HG03520 (cell line): ENCODE measurements around the gene ELMO1.

ENCODE experiments used
- ATAC-seq: cut with Tn5 transposase; IDR thresholded peaks from one replicate; pipeline ENCODE4 v1.9.1; 2021; ENCODE audit warnings: mild to moderate bottlenecking, moderate library complexity; ENCODE audit not compliant: unreplicated experiment

Gene ELMO1

DNA sequence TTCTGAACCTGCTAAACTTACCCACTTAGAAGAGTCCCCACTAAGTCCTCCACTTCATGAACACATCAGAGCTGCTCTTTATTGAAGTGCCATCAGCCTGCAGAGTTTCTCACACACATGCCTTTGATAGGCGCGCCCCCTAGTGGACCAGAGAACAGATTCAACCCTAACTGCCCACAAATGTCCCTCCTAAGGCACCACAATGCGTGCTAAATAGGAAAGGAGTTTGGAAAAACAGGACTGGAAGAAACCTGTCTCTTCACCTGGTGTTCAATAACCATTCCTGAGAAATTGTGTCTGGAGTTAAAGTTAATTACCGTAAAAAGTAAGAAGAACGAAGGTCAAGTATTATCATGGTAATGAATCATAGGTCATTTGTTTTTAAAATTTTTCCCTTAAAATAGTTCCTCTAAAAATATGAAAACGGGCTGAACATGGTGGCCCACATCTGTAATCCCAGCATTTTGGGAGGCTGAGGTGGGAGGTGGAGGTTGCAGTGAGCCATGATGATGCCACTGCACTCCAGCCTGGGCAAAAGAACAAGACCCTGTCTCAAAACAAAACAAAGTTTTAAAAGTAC lies 249.7 kb downstream of the ELMO1 start:
- no peak for ATAC-seq

GRCh38 chr7:37198041-37198905 lies 250.4 kb downstream of the ELMO1 start:
- ATAC-seq = no peak

DNA sequence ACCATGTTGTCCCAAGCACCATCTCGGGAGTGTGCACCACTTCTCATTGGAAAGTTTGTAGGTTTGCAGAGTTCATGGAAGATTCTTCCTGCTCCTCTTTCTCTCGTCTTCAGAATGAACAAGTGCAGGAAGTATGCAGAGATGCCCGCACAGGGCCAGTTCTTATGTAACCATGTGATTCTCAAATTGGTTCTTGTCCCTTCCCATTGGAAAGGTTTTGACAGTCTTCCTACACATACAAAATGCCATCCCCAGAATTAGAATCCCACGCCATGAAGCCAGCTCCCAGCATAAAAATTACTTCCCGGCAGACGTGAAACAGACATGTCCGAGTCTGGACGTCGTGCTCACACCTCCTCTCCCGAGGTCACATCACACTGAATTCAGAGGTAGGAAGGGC lies 251.6 kb downstream of the ELMO1 start:
- no peak for ATAC-seq

DNA sequence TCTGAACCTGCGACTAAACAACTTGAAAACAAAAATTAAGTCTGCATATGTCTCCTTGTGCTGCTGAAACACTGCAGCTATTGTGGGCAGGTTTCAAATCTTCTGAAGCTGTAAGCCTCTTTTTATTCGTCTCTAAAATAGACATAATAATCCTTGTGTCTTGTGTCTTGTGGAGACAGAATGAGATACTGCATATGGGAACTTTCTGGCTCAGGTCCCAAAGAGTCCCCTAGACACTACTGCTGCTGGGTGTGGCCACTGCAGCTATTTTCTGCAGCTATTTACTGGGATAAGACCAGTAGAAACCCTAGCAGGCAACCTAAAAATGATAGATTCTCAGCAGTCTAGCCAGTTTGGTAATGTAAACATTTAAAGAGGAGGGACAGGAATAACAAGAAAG lies 252.0 kb downstream of the ELMO1 start:
- no peak for ATAC-seq

GRCh38 chr7:37195388-37195787 lies 253.3 kb downstream of the ELMO1 start:
- no peak for ATAC-seq

DNA sequence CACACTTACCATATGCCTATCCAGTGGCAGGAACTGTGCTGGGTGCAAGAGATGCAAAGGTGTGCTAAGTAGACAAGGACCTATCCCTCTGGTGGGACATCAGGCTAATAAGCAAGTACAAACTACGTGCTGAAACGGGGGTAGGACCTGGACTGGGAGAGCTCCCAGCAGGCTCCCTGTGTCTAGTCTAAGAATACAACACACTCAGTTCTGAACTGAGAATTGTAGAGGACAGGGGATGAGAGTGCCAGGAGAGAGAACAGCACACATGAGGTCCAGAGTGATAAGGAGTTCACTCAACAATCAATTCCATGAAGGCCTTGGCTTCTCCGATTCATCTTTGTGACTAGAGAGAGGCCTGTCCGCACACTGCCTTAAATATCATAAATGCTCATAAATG lies 253.7 kb downstream of the ELMO1 start:
- ATAC-seq = no peak

DNA sequence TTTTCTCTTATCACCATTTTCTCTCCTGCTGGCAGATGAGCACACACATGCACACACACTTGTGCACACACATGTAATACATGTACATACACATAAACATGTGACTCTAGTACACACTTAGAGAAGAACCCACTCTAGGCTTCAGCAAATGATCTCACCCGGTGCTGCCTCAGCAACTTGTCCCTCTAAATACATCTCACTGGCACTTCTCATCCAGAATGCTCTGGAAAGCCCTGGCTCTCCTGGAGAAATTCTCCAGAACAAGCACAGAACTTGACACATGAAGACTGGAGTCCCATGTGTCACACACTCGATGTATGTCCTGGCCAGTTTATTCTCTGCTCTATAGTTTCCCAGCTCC lies 254.9 kb downstream of the ELMO1 start:
- ATAC-seq = no peak

GRCh38 chr7:37193087-37193774 lies 255.4 kb downstream of the ELMO1 start:
- ATAC-seq = no peak

DNA sequence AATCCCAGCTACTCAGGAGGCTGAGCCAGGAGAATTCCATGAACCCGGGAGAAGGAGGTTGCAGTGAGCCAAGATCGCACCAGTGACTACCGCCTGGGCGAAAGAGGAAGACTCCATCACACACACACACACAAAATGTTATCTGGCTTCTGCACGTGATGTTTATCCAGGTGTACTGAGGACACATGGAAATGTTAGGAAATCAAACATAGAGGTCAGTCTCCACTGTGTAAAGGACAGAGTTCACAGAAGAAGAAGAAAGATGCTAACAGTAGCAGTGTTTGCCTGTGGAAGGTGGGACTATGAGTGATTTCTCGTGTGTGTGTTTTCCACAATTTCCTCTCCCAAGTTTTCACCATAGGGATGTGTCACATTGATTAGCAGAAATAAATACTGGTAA lies 256.9 kb downstream of the ELMO1 start:
- ATAC-seq = no peak

DNA sequence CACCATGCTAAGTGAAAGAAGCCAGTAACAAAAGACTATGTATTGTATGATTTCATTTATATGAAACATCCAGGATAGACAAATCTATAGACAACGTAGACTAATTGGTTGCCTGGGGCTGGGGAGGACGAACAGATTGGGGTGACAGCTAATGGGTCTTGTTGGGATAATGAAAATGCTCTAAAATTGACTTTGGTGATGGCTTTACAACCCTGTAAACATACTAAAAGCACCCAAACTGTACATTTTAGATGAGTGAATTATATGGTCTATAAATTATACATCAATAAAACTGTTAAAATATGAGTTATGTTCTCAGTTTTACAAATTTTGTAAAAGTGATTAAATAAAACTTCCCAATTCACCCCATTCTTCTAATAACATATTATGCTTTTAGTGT lies 261.5 kb downstream of the ELMO1 start:
- ATAC-seq = no peak

- ATAC-seq = no peak
Measured at GRCh38 chr7:37186753-37187152, 261.9 kb downstream of the ELMO1 start.

DNA sequence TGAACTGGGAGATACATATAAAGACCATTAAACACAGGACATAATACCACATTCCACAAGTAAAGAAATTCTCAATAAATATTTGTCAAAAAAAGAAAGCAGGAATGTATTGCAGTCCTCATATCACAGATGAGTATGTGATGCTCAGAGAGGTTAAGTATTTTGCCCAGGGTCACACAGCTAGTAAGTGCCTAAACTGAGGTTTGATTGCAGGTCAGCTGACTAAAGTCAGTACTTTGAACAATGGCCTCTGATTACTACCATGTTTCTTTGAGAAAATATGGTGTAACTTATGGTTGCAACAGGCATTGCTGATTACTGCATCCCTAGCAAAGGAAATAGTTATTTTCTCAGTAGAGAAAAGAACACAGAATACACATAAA lies 267.1 kb downstream of the ELMO1 start:
- ATAC-seq = no peak

- no peak for ATAC-seq
Measured at GRCh38 chr7:37180828-37181549, 267.7 kb downstream of the ELMO1 start.

DNA sequence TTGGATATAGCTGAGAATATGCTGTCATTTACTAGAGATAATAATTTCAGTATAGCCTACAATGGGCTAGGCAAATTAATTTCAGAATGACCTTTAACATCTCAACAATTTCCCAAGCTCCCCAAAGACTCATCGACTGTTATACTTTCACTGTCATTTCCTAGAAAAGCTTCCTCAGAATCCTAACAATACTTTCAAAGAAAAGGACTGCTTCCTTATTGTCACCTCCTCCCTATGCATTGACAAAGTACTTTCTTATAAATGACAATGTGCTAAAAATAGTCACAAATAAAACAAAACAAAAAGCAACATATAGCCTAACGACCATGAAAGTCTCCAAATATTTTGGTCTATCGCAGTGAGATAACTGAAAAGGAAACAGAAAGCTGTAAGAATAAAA lies 272.6 kb downstream of the ELMO1 start:
- no peak for ATAC-seq

DNA sequence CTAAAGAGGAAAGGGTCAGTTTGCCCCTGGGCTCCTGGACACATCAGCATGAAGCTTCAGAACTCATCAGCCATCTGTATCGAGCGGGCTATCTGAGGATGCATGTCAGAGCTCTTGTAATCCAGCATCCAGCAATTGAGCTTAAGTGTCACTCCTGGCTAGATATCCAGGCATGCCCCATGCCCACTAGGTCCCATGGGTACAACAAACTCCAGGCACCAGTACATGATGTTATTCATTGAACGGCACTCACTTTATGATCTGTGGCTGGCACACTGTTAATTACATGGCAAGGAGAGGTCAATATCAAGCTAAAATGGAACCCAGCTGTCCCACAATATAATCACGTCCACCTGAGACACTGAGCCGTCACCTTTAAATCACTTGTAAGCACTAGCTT lies 274.2 kb downstream of the ELMO1 start:
- no peak for ATAC-seq

DNA sequence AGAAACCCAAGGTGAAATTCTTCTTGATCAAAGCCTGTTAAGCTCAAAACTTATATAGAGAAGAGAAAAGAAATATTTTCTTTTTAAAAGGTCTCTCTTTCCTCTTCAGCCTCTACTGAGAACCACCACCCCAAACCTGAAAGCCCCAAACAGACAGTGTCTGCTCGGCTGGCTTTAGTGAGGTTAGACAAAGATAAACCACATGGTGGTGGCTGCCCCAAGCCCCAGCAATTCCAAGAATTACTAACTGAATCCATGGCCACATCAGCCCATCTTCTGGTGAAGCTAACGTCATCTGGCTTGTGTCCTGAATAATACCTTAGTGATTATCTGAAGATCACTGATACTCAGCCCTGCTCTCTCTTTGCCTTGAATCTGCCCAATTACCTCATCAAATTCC lies 275.0 kb downstream of the ELMO1 start:
- ATAC-seq = no peak

DNA sequence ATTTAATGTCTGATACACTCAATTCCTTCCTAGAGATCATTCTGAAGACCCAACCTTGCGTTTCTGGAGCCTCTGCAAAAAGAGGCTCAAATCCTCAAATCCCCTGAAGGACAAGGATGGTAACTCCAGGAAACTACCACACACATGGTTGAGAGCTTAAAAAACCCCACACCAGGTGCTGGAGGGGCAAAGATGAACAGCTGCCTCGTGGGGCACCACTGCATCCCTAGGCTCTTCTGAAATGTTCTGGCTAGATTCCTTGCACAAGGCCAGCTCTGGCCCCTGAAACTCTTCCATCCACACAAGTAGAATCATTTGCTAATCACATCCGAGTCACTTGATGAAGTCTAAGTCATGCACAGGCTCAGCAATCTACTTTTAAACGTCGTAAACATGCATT lies 286.6 kb downstream of the ELMO1 start:
- no peak for ATAC-seq

GRCh38 chr7:37160656-37161055 lies 288.0 kb downstream of the ELMO1 start:
- no peak for ATAC-seq

GRCh38 chr7:37153376-37153775 lies 295.3 kb downstream of the ELMO1 start:
- no peak for ATAC-seq

- ATAC-seq = no peak
Measured at GRCh38 chr7:37151741-37152413, 296.8 kb downstream of the ELMO1 start.

GRCh38 chr7:37150856-37151255 lies 297.8 kb downstream of the ELMO1 start:
- ATAC-seq = no peak
